OCI-LY7 (cell line): ENCODE measurements around the gene SIL1. TPM values are rescaled to one million over a fixed set of nuclear protein-coding genes. Genes with fewer than 3 reads are reported as not detected.
A peak's percentile ranks its signal among the peaks of the same experiment; 100 is the strongest.

Experiments used
- BruUV-seq: library from RNA; stranded (reverse); fragments of 400-500 nt; replicated peaks from 2 replicates; lab custom pipeline; 2021; lab: Mats Ljungman, UMichigan
- CTCF ChIA-PET: fragments of 300-600 bp; sonication (Branson Sonifier 250); formaldehyde crosslinking; loops from one replicate; lab custom pipeline; 2022; ENCODE audit warnings: antibody characterized with exemption; ENCODE audit not compliant: unreplicated experiment; lab: Charles Lee
- POLR2A ChIA-PET: fragments of 300-600 bp; sonication (Branson Sonifier 250); formaldehyde crosslinking; loops from one replicate; lab custom pipeline; 2022; ENCODE audit warnings: antibody characterized with exemption; lab: Charles Lee
- DNase-seq: peaks from one replicate; pipeline ENCODE4 v3.0.0-alpha.2; 2015; ENCODE audit warnings: low spot score
- H2AFZ ChIP-seq: fragments of 200-600 bp; sonication (generic), shearing (Covaris generic); 2 replicates; pipeline ENCODE4 v1.6.1; 2014; ENCODE audit warnings: mild to moderate bottlenecking, antibody characterized with exemption, low read length, moderate library complexity
- H3K27ac ChIP-seq: fragments of 200-600 bp; sonication (generic); 2 replicates; pipeline ENCODE4 v1.5.1; 2014; ENCODE audit warnings: mixed run types, low read depth, mild to moderate bottlenecking, moderate library complexity, low read length, inconsistent platforms; ENCODE audit not compliant: poor library complexity, severe bottlenecking
- H3K36me3 ChIP-seq: fragments of 200-600 bp; sonication (generic); 2 replicates; pipeline ENCODE4 v1.6.1; 2014; ENCODE audit warnings: mild to moderate bottlenecking, antibody characterized with exemption, low read length, moderate library complexity, mixed read lengths; ENCODE audit not compliant: insufficient read depth
- H3K4me1 ChIP-seq: fragments of 200-600 bp; sonication (generic); 2 replicates; pipeline ENCODE4 v1.5.1; 2014; ENCODE audit warnings: mild to moderate bottlenecking, low read length; ENCODE audit not compliant: insufficient read depth, poor library complexity, severe bottlenecking
- H3K4me2 ChIP-seq: fragments of 200-600 bp; sonication (generic); 2 replicates; pipeline ENCODE4 v1.6.1; 2014; ENCODE audit warnings: mild to moderate bottlenecking, low read length
- H3K4me3 ChIP-seq: fragments of 200-600 bp; sonication (generic); 2 replicates; pipeline ENCODE4 v1.5.1; 2014; ENCODE audit warnings: mild to moderate bottlenecking, low read depth, low read length; ENCODE audit not compliant: poor library complexity, severe bottlenecking
- H3K79me2 ChIP-seq: fragments of 200-600 bp; sonication (generic); 2 replicates; pipeline ENCODE4 v1.6.1; 2016; ENCODE audit warnings: low read depth, mild to moderate bottlenecking, low read length, moderate library complexity, mixed read lengths; ENCODE audit not compliant: insufficient read depth
- H3K9me2 ChIP-seq: fragments of 200-600 bp; sonication (generic); 2 replicates; pipeline ENCODE4 v1.6.1; 2016; ENCODE audit warnings: mild to moderate bottlenecking, low read length, mixed read lengths; ENCODE audit not compliant: insufficient read depth
- H3K9me3 ChIP-seq: fragments of 200-600 bp; sonication (generic); 2 replicates; pipeline ENCODE4 v1.6.1; 2014; ENCODE audit warnings: mild to moderate bottlenecking, mixed run types, low read length, mixed read lengths
- H4K20me1 ChIP-seq: fragments of 200-600 bp; sonication (generic); 2 replicates; pipeline ENCODE4 v1.6.1; 2014; ENCODE audit warnings: mild to moderate bottlenecking, antibody characterized with exemption, low read length, moderate library complexity, mixed read lengths; ENCODE audit not compliant: insufficient read depth
- CTCF ChIP-seq: fragments of 200-600 bp; sonication (generic); conservative IDR thresholded peaks from 2 replicates; pipeline ENCODE4 v1.5.1; 2014; ENCODE audit warnings: mild to moderate bottlenecking, antibody characterized with exemption, low read length, moderate library complexity, mixed read lengths
- EZH2phosphoT487 ChIP-seq: fragments of 200-600 bp; sonication (generic); IDR thresholded peaks from 2 replicates; pipeline ENCODE4 v1.6.1; 2018; ENCODE audit warnings: low read depth, borderline replicate concordance, mild to moderate bottlenecking, mixed run types, antibody characterized with exemption, low read length, moderate library complexity, mixed read lengths
- intact Hi-C: fragments of 100-400 bp; cut with micrococcal nuclease; formaldehyde crosslinking; loops from one replicate; pipeline ENCODE4 v1.10.0; 2022; ENCODE audit not compliant: unreplicated experiment
- total RNA-seq, 2 experiments: library from RNA; depleted of rRNA in 1 of 2; stranded (reverse); fragments of >200 nt in 1 of 2; shearing (Covaris generic) in 1 of 2; gene quantifications; 2 replicates each; pipeline ENCODE4 v1.2.3, GENCODE V29; 2014 to 2022

The SIL1 gene
- total RNA-seq, 2 experiments from 2014 or later, result 9.2 to 22.8 TPM

GRCh38 chr5:139199321-139199720 is 1.2 kb upstream of the SIL1 start:
- Histone ChIP-seq H3K4me3 (no peak overlapping the region), H3K79me2 (peaks cover 9% of the 10 kb centered on the region; the same call in 1 of the 2 replicates), H3K4me1 (peaks cover 20% of the 10 kb centered on the region), H3K4me2 (no peak overlapping the region), H4K20me1 (no peaks in the 10 kb centered on the region), H3K9me2 (no peaks in the 10 kb centered on the region), H2AFZ (no peak overlapping the region), H3K27ac (no peak overlapping the region), H3K36me3 (no peaks in the 10 kb centered on the region), H3K9me3 (no peaks in the 10 kb centered on the region)
- TF ChIP-seq CTCF, result no peak
- TF ChIP-seq EZH2phosphoT487, result no peak
- no TSS peak for BruUV-seq
- no peak for DNase-seq
- ChIA-PET POLR2A (interaction anchor here (0.6 to 0.7 kb wide), 2 partner anchors 23 to 110 kb away, joined by 5 read pairs; no protein-coding TSS in a partner anchor), CTCF (no interaction called here)
- intact Hi-C loops, result loop anchor here (10.0 kb wide), 1 partner anchor 205 kb away; the partner anchor contains the start of gene SPATA24

GRCh38 chr5:139196296-139196956 is 1.7 kb downstream of the SIL1 start:
- no TSS peak for BruUV-seq
- Histone ChIP-seq H3K79me2 (peaks cover 9% of the 10 kb centered on the region; the same call in 1 of the 2 replicates), H3K36me3 (no peaks in the 10 kb centered on the region), H3K27ac (no peak overlapping the region), H3K9me3 (no peaks in the 10 kb centered on the region), H4K20me1 (no peaks in the 10 kb centered on the region), H3K4me3 (no peak overlapping the region), H3K4me2 (peak overlapping the region; percentile 95; the same call in 1 of the 2 replicates), H2AFZ (no peak overlapping the region), H3K4me1 (peaks cover 20% of the 10 kb centered on the region), H3K9me2 (no peaks in the 10 kb centered on the region)
- ChIA-PET CTCF (no interaction called here), POLR2A (interaction anchor here (0.7 kb wide), 1 partner anchor 342 kb away, joined by 3 read pairs; no protein-coding TSS in a partner anchor)
- no peak for DNase-seq
- no peak for TF ChIP-seq EZH2phosphoT487
- no peak for TF ChIP-seq CTCF
- intact Hi-C loops, result loop anchor here (10.0 kb wide), 1 partner anchor 208 kb away; the partner anchor contains the start of gene SPATA24

GRCh38 chr5:139194486-139194885 is 3.7 kb downstream of the SIL1 start:
- H3K27ac ChIP-seq, result no peak overlapping the region
- no peak for DNase-seq
- no peaks in the 10 kb centered on the region for H3K36me3 ChIP-seq
- no peaks in the 10 kb centered on the region for H4K20me1 ChIP-seq
- H3K9me3 ChIP-seq, result no peaks in the 10 kb centered on the region
- no peak for TF ChIP-seq EZH2phosphoT487
- no peak for TF ChIP-seq CTCF
- ChIA-PET CTCF (no interaction called here), POLR2A (interaction anchor here (0.6 kb wide), 1 partner anchor 213 kb away, joined by 3 read pairs; no protein-coding TSS in a partner anchor)
- H3K4me1 ChIP-seq, result peaks cover 20% of the 10 kb centered on the region
- H3K4me2 ChIP-seq, result no peak overlapping the region
- peaks cover 9% of the 10 kb centered on the region; the same call in 1 of the 2 replicates for H3K79me2 ChIP-seq
- intact Hi-C loops, result loop anchor here (10.0 kb wide), 1 partner anchor 210 kb away; the partner anchor contains the start of gene SPATA24
- BruUV-seq, result no TSS peak
- H3K9me2 ChIP-seq, result no peaks in the 10 kb centered on the region
- H3K4me3 ChIP-seq, result no peak overlapping the region
- H2AFZ ChIP-seq, result no peak overlapping the region
